GM12801 (cell line): Measurements from ENCODE around the gene PSMB10.

ENCODE experiments used
- TF ChIP-seq, protein P1 (sequence below): IDR thresholded peaks from one replicate; pipeline ENCODE4 v1.5.1; 2011; ENCODE audit warnings: control low read depth; ENCODE audit not compliant: insufficient read length; ENCODE audit errors: extremely low read depth

Gene PSMB10

DNA sequence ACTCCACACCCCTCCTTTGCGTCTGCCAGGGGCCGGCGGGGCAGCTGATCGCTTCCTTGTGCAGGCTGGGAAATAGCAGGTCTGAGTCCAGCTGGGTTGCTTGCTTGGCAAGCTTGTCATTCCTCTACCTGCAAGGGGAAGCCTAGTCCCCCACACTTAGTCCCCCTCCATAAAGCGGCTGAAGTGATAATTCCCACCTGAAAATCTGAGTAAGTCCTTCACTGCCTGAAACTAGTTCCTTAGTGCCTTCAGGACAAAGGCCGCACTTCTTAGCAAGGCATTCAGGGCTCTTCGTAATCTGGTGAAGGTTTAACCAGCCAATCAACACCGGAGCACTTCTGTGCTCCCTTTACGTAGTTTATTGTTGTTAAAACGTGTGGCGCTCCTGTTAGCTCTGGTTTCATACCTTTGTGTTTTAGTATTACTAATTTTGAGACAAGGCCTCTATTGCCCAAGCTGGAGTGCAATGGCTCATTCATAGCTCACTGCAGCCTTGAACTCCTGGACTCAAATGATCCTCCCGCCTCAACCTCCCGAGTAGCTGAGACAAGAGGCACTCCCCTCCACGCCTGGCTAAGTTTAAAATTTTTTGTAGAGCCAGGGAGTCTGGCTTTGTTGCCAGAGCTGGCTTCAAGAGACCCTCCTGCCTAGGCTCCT is 42.8 kb downstream of the PSMB10 start:
- TF ChIP-seq, protein P1, sequence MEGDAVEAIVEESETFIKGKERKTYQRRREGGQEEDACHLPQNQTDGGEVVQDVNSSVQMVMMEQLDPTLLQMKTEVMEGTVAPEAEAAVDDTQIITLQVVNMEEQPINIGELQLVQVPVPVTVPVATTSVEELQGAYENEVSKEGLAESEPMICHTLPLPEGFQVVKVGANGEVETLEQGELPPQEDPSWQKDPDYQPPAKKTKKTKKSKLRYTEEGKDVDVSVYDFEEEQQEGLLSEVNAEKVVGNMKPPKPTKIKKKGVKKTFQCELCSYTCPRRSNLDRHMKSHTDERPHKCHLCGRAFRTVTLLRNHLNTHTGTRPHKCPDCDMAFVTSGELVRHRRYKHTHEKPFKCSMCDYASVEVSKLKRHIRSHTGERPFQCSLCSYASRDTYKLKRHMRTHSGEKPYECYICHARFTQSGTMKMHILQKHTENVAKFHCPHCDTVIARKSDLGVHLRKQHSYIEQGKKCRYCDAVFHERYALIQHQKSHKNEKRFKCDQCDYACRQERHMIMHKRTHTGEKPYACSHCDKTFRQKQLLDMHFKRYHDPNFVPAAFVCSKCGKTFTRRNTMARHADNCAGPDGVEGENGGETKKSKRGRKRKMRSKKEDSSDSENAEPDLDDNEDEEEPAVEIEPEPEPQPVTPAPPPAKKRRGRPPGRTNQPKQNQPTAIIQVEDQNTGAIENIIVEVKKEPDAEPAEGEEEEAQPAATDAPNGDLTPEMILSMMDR: no peak

DNA sequence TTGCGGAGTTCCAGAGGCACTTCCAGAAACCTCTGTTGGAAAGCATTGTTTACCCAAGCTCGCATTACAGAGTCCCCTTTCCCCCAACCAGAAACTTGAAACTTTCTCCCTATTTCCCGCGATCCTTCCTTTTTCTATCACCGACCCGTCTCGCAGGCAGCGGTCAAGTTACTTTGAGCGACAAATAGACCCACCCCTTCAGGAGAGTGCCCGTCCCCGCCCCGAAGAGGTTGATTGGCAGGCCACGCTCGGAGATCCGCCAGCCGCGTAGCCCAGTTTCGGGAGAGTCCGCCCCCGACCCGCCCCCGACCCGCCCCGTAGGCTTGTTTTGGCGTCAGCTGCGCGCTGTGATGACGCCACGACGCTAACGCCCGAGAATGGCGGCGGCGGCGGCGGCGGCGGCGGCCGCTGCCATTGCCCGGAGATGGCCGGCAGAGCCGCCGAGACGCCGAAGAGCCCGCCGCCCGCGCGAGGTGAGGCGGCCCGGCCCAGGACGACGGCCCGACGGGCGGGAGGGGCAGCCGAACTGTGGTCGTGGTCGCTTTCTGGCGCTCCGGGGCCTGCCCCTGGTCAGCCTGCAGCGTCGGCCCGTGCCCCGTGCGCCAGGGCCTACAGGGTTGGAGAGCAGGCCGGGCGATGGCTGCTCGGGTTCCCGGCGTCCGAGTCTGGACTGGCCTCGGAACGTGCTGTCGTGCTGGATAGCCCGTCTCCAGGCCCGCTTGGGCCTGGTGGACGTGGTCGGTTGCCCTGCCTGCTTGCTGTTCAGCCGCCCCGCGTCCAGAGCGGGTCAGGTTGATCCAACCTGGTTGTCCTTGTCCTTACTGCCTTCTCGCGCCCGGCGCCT is 43.5 kb downstream of the PSMB10 start, which contains the start of gene PSKH1:
TSS of gene PSKH1 (plus strand) at position 356 of the 844 bp plus-strand sequence. CDS start 15,496 bp downstream, outside the sequence.
- TF ChIP-seq, protein P1: no peak

DNA sequence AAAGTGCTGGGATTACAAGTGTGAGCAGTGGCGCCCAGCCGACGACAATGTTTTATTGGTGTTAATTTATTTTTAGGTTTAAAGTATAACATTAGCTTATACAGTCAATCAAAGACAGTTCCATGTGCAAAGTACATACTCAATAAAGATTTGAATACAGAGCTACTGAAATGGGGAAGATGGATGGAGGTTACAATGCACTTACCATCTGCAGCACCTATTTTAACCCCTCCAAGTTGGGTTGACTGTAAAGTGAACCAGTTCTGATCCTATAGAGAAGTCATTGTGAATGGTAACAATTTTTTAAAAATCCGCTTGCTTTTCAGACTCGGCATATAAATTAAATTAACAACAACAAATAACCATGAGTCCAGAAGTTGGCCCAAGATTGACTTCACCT is 44.3 kb downstream of the PSMB10 start:
- TF ChIP-seq, protein P1: no peak

DNA sequence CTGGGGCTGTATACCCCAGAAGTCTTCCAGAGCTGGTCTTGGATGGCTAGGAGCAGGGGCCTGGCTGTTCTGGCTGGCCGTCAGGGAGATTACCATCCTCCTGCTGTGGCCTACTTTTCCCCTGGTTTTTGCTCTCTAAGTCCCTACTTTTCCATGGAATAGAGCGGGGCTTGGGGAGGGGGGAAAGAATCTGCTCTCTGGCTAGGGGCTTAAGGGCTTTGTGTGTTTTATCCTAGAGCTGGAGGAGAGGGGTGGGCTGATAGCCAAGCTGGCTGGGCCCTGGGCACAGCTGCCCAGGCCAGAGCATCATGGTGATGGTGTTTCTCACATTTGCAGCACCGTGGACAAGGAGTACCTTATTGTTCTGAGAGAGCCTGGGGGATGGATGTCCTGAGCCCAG is 48.3 kb downstream of the PSMB10 start:
- TF ChIP-seq, protein P1: no peak

DNA sequence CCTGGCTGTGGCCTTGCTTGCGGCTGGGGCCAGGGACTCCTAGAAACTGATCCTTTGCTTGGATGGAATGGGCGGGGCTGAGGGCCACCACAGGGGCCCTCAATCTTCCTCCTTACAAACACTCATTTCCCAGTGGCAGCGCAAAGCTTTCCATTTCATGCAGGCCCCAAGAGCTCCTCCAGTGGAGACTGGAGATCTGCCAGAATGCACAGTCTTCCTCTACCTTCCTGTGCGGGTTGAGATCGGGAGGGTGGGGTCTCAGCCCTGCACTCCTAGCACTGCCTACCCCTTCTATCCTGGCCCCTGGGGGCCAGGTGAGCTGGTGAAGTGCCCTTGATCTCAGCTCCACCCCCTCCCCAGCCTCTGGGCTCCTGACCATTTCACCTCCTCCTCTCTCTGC is 50.3 kb downstream of the PSMB10 start:
- TF ChIP-seq, protein P1: no peak

DNA sequence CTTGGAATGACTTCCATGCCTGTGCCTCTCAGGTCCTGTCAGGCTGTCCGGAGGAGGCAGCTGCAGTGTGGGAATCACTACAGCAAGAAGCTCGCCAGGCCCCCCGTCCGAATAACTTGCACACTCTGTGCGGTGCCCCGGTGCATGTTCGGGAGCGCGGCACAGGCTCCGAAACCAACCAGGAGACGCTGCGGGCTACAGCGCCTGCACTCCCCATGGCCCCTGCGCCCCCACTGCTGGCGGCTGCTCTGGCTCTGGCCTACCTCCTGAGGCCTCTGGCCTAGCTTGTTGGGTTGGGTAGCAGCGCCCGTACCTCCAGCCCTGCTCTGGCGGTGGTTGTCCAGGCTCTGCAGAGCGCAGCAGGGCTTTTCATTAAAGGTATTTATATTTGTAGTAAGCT is 50.7 kb downstream of the PSMB10 start:
- TF ChIP-seq, protein P1: no peak

DNA sequence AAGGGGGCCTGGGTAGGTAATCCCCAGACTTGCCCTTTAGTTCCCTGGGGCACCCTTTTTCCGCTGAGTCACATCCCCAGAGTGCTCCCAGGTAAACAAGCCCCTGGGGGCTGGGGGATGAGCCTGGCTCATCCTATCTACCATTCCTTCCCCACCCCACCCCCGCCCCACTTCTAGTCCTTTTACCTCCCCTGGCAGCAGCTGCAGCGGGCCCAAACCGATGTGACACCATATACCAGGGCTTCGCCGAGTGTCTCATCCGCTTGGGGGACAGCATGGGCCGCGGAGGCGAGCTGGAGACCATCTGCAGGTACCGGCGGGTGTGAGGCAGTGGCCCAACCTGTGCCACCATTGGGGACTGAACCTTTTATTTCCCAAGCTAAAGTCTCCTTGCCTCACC is 51.1 kb downstream of the PSMB10 start:
- TF ChIP-seq, protein P1: no peak
